Measurements from ENCODE around the gene CRMP1. TPM values are rescaled to one million over a fixed set of nuclear protein-coding genes. Genes with fewer than 3 reads are reported as not detected.

Gene CRMP1
- total and polyA plus RNA-seq, 12 donors, result 0.18 to 17.7 (median 4.8) TPM

DNA sequence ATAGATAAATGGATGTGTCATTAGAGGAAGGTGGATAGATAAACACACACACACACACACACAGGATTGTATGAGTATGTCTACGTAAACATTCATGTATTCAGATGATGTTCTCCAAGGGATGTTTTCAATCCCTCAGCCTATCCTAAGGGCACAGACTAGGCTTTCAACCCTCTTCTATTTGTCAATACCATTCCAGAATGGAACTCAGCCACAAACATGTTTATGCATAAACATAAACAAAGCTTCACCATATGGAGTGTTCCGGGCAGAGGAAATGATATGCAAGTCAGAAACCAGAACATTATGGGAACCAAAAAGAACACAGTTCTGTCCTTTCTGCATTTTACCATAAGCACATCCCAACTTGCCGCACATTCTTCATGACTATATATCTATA is 25.0 kb downstream of the CRMP1 start:
- Histone ChIP-seq H3K27ac (no peak overlapping the region), H3K4me3 (no peak overlapping the region), H3K36me3 (replicated peaks in 1 of 2) (no peaks in the 10 kb centered on the region), H3K4me1 (replicated peaks in 1 of 2) (peaks cover 0 to 7% of the 10 kb centered on the region in 2 donors), H3K27me3 (no peaks in the 10 kb centered on the region), H3K9me3 (replicated peaks in 1 of 3) (no peaks in the 10 kb centered on the region)
- intact Hi-C loops (cut with DNase I), result no loop called here
- TF ChIP-seq, protein P1, sequence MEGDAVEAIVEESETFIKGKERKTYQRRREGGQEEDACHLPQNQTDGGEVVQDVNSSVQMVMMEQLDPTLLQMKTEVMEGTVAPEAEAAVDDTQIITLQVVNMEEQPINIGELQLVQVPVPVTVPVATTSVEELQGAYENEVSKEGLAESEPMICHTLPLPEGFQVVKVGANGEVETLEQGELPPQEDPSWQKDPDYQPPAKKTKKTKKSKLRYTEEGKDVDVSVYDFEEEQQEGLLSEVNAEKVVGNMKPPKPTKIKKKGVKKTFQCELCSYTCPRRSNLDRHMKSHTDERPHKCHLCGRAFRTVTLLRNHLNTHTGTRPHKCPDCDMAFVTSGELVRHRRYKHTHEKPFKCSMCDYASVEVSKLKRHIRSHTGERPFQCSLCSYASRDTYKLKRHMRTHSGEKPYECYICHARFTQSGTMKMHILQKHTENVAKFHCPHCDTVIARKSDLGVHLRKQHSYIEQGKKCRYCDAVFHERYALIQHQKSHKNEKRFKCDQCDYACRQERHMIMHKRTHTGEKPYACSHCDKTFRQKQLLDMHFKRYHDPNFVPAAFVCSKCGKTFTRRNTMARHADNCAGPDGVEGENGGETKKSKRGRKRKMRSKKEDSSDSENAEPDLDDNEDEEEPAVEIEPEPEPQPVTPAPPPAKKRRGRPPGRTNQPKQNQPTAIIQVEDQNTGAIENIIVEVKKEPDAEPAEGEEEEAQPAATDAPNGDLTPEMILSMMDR (IDR thresholded peaks at IDR 0.05), result no peak
- TF ChIP-seq POLR2A (IDR thresholded peaks at IDR 0.05), result no peak
- 91 to 95% (median 94%) methylated on average over 3 of the region's 3 CpGs for WGBS, 4 donors
- no peak for DNase-seq

DNA sequence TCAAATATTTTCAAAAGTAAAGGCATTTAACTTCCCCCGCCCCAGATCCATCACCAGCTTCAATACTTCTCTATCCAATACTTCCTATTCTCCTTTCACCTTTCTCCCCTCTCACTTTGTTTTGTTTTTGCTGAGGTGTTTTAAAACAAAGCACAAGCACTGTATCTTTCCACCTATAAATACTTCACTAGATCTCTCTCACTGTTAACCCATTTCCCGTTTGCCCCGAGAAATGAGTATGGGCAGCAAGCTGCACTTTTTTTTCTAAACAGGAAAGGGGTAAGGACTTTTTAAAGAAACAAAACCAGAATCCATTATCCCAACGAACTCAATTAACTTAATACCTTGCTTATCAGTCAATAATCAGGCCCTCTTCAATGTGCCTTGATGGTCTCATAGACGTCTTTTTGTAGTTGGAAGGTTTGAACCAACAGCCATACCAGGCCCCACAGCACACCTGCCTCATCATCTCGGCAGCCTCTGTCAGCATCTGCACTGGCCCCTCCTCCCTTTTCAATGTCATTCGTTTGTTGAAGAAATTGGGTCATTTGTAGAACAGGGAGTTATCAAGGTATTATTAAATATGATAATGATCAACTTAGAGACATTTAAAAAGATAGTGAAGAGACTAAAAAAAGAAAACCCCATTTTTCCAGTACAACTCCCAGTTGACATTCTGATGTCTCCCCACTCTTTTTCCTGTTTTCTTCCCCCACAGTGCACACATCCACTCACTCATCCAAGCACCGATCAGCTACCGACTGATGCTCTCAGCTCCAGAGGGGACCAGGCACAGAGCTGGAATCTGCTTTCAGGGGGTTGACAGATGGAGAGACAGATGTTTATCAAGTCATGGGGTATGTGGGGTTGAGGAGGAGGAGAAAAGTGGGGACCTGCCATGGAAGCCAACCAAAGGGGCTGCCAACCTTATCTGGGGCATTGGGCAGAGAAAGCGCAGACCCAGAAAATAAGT is 25.8 kb downstream of the CRMP1 start:
- H3K4me1 ChIP-seq (replicated peaks in 1 of 2), result peaks cover 0 to 7% of the 10 kb centered on the region in 2 donors
- WGBS, 4 donors, result 63 to 71% (median 67%) methylated on average over 10 of the region's 10 CpGs
- H3K4me3 ChIP-seq, result no peak overlapping the region
- no peaks in the 10 kb centered on the region for H3K9me3 ChIP-seq (replicated peaks in 1 of 3)
- H3K36me3 ChIP-seq (replicated peaks in 1 of 2), result no peaks in the 10 kb centered on the region
- intact Hi-C loops (cut with DNase I), result no loop called here
- H3K27me3 ChIP-seq, result no peaks in the 10 kb centered on the region
- TF ChIP-seq POLR2A (IDR thresholded peaks at IDR 0.05), result no peak
- TF ChIP-seq, protein P1 (IDR thresholded peaks at IDR 0.05), result no peak
- no peak overlapping the region for H3K27ac ChIP-seq
- no peak for DNase-seq

DNA sequence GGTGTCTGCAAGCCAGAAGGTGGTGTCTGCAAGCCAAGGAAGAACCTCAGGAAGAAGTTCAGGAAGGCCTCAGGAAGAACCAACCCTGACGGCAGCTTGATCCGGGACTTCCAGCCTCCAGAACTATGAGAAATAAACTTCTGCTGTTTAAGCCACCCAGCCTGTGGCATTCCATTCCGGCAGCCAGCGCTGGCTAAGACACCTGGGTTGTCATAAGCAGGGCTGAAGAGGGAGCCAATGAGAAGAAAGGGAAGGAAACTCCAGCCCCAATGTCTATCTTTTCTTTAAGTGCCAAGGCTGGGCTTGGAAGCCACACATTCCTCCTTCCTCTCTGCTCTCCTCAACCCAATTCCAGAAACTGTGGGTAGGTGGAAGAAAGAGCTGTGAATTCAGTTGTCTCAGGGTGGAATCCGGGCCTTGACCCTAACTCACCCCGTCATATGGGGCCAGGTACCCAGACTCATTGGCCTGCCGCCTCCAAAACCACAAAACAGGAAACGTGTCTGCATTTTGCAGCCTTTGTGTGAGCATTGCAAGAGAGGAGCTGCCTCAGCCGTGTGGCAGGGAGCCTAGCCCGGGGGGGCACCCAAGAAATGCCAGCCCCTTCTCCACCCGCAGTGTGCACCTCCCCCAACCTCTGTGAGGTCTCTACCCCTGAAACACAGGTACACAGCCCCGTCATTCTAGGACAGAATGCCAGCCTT is 26.8 kb downstream of the CRMP1 start:
- Histone ChIP-seq H3K36me3 (replicated peaks in 1 of 2) (no peaks in the 10 kb centered on the region), H3K27ac (no peak overlapping the region), H3K27me3 (peaks cover under 1% of the 10 kb centered on the region), H3K4me1 (replicated peaks in 1 of 2) (peaks cover 0 to 7% of the 10 kb centered on the region in 2 donors), H3K9me3 (replicated peaks in 1 of 3) (no peaks in the 10 kb centered on the region), H3K4me3 (no peak overlapping the region)
- intact Hi-C loops (cut with DNase I), result no loop called here
- no peak for DNase-seq
- WGBS, 4 donors, result 71 to 80% (median 74%) methylated on average over 7 to 12 of the region's 12 CpGs
- TF ChIP-seq POLR2A (IDR thresholded peaks at IDR 0.05), result no peak
- TF ChIP-seq, protein P1 (IDR thresholded peaks at IDR 0.05), result no peak

DNA sequence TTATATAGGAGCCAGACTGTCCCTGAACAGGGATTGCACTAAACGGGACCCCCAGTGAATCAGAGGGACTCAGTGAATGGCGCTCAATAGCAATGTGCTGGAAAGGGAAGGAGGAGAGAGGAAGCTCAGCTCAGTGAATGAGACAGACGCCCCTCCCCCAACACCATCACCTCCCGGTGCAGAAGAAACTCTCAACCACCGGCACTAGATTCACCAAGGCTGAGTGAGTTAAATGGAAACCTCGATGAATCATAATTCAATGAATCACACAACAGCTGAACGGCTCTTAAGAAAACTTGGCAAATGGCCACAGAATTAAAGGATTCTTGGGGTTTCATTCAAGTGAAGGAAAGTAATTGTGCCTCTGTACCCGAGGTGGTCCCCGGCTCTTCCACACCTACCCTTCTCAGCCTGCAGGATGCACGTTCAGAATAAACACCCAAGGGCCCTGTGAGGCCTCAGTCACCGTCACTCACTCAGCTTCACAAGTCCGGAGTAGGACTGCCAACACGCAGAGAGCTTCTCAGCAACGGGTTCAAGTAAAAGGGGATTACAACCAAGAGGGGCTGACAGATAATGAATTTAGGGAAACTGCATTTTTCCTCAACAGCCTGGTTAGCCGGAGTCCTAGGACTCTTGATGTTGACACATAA is 29.3 kb downstream of the CRMP1 start:
- Histone ChIP-seq H3K4me3 (no peak overlapping the region), H3K36me3 (replicated peaks in 1 of 2) (no peaks in the 10 kb centered on the region), H3K9me3 (replicated peaks in 1 of 3) (no peaks in the 10 kb centered on the region), H3K4me1 (replicated peaks in 1 of 2) (peaks cover 0 to 7% of the 10 kb centered on the region in 2 donors), H3K27me3 (peaks cover 3% of the 10 kb centered on the region), H3K27ac (no peak overlapping the region)
- WGBS, 4 donors, result 36 to 48% (median 45%) methylated on average over 14 to 15 of the region's 15 CpGs
- DNase-seq, result peak; percentile 40 to 81 (median 50)
- intact Hi-C loops (cut with DNase I), result no loop called here
- no peak for TF ChIP-seq POLR2A (IDR thresholded peaks at IDR 0.05)
- TF ChIP-seq, protein P1 (IDR thresholded peaks at IDR 0.05), result no peak

Measured in adrenal gland (tissue), 12 donors.